Vagina (tissue), 2 donors: Measurements from ENCODE around the gene ANKFN1.

ENCODE experiments used
- POLR2A ChIP-seq, 2 donors: fragments of 450-650 bp; IDR thresholded peaks; one replicate each; pipeline ENCODE4 v1.6.1; 2017; ENCODE audit warnings: antibody characterized with exemption in 2 of 2, mild to moderate bottlenecking in 2 of 2, moderate library complexity in 2 of 2
- POLR2AphosphoS5 ChIP-seq, 2 donors: sonication (generic); formaldehyde crosslinking; IDR thresholded peaks; one replicate each; pipeline ENCODE4 v1.9.0; 2017; ENCODE audit warnings: antibody characterized with exemption in 2 of 2, mild to moderate bottlenecking in 2 of 2, low read depth in 1 of 2; ENCODE audit not compliant: insufficient read depth in 1 of 2
- TF ChIP-seq, protein P1 (sequence below), 3 experiments: fragments of 450-650 bp in 2 of 3; fragments of 200-600 bp in 1 of 3; sonication (generic) in 1 of 3; IDR thresholded peaks; one replicate each; pipeline ENCODE4 v1.5.1; 2017 to 2019; ENCODE audit warnings: antibody characterized with exemption in 3 of 3, mild to moderate bottlenecking in 2 of 3, moderate library complexity in 2 of 3

DNA sequence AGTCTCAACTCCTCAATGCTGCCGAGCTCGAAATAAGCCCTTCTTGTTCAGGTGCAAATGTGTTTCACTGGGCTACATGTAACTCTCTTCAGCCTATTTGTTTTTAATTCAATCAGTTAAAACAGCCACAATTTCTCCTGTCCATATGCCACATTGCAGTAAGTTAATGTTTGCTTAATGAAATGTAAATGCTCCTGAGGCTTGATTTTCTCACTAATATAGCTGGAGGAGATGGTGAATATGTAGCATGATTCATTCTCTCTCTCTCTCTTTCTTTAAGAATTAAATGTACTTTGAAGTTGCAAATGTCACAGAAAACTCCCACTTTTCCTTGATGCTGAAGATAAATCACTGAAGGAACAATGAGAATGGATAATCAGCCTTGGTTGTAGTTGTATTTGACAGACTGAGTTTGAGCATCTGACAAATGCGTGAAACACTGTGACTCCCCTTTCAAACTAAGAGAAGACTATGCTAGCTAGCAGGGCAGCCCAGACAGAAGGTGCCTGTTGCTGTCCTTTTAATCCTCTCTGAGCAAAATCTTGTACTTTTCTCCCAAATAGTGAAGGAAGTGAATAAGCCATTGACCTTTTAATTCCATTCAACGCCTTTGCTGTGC is 161.8 kb downstream of the ANKFN1 start:
- TF ChIP-seq, protein P1, sequence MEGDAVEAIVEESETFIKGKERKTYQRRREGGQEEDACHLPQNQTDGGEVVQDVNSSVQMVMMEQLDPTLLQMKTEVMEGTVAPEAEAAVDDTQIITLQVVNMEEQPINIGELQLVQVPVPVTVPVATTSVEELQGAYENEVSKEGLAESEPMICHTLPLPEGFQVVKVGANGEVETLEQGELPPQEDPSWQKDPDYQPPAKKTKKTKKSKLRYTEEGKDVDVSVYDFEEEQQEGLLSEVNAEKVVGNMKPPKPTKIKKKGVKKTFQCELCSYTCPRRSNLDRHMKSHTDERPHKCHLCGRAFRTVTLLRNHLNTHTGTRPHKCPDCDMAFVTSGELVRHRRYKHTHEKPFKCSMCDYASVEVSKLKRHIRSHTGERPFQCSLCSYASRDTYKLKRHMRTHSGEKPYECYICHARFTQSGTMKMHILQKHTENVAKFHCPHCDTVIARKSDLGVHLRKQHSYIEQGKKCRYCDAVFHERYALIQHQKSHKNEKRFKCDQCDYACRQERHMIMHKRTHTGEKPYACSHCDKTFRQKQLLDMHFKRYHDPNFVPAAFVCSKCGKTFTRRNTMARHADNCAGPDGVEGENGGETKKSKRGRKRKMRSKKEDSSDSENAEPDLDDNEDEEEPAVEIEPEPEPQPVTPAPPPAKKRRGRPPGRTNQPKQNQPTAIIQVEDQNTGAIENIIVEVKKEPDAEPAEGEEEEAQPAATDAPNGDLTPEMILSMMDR (IDR thresholded peaks at IDR 0.05), result no peak
- no peak for TF ChIP-seq POLR2A (IDR thresholded peaks at IDR 0.05)
- TF ChIP-seq POLR2AphosphoS5 (IDR thresholded peaks at IDR 0.05; ENCODE audit: insufficient read depth in 1 of 2, low read depth in 1 of 2), result no peak
